Stimulated activated CD4-positive, alpha-beta T cell treated with anti-CD3 and anti-CD28 coated beads, Interleukin-4, amount 100 ng/mL, for 4 hours (primary cell): ENCODE results near the gene PARD6G.
"Not testable (repeated sequence)": the region's sequence is repeated elsewhere in the genome, so short reads cannot be mapped to it uniquely, and the experiment has no call there.

ENCODE experiments used
- DNase-seq, 2 experiments: peaks; one replicate each; pipeline ENCODE4 v3.0.0-alpha.2; 2020

Gene PARD6G

DNA sequence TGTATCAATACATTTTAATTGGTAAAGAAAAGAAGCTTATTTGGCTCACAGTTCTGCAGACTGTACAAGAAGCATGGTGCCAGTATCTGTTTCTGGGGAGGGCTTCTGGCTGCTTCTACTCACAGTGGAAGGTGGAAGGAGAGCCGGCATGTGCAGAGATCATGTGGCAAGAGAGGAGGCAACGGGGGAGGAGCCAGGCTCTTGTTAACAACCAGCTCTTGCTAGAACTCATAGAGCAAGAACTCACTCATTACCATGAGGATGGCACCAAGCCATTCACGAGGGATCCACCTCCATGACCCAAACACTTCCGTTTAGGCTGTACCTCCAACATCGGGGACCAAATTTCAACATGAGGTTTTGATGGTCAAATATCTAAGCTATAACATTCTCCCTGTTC is 7.5 kb downstream of the PARD6G start:
- DNase-seq, result no peak

DNA sequence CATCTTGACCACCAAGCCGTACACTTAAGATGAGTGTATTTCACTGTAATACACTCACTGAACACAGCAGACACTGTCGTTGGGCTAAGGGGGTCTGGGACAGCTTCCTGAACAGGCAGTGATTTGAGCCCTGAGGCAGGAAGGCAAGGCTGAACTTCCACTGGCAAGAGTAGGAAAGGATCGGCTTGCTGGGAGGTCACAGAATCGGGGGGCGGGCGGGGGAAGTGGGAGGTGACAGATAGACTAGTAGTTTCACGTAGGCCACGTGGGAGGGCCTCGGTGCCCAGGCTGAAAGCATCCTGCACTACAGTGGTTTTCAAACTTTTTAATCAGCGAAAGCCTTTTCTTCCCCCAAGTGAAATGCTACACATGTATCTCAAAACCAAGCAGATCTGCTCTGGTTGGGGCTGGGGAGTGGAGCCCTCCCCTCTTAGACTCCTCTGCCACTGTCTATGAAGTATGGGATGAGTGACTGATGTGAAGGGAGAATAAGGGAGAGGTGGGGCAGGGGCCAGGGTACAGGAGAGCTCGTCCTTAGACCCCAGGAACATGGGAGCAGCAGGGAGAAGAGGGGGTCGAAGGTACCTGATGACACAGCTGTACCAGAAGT is 8.6 kb downstream of the PARD6G start:
- no peak for DNase-seq

DNA sequence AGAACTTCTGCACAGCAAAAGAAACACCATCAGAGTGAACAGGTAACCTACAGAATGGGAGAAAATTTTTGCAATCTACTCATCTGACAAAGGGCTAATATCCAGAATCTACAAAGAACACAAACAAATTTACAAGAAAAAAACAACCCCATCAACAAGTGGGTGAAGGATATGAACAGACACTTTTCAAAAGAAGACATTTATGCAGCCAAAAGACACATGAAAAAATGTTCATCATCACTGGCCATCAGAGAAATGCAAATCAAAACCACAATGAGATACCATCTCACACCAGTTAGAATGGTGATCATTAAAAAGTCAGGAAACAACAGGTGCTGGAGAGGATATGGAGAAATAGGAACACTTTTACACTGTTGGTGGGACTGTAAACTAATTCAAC is 9.8 kb downstream of the PARD6G start:
- not testable (repeated sequence) for DNase-seq

DNA sequence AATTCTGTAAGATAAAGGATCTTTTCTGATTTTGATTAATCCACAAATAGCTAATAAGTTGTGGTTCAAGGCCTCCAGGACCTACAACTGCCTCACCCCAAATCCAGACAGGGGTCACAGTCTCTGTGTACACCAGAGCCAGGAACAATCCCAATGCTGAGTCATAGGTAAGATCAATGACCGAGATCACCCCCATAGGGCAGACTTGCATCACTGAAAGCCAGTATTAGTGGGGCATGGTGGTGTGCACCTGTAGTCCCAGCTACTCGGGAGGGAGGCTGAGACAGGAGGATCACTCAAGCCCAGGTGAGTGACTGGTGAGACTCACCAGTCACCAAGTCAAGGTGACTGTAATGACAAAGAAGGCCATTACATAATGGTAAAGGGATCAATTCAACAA is 12.9 kb downstream of the PARD6G start:
- DNase-seq, result no peak

DNA sequence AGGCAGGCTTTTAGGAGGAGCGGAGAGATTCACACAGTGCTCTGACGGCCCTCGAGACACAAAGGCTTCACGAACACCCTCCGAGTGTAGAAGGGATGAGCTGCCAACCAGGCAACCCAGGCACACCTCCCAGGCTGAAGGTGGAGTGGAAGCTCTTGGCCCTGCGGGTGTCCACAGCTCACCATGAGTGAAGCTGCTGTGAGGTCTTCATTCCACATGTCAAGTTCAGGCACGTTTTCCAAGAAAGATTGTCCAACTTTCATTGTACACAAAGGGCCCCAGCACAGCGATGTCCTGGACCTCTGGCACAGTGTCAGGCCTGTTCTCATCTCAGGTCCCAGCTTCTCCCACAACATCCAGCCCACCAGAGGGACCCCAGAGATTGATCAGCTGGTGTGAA is 13.4 kb downstream of the PARD6G start:
- no peak for DNase-seq

DNA sequence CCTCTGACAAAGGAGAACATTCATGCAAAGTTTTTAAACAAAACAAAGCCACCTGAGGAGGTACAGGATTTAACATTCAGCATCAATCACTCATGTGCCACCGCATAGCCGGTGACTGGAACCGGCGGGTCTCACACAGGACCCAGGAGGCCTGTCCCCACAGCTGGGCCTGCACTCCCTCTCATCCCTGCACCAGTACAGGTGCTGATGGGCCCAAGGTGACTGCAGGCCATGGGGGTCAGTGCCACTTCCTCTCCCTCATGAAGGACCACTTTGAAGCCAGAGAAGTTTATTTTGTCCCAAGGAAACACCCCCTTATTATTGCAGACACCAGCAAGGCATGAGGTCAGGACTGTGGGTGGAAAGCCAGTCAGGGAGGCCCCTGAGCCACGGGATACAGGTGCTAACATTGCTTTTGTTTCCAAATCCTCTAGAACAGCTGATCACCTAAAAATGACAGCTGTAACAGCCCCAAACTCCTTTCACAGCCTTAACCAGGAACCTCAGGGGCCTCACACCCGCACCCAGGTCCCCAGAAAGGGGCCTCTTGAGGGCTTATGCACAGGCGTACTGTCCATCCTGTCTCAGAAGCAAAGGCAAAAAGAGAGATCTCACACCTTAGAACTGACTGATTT is 14.0 kb downstream of the PARD6G start:
- DNase-seq, result no peak

DNA sequence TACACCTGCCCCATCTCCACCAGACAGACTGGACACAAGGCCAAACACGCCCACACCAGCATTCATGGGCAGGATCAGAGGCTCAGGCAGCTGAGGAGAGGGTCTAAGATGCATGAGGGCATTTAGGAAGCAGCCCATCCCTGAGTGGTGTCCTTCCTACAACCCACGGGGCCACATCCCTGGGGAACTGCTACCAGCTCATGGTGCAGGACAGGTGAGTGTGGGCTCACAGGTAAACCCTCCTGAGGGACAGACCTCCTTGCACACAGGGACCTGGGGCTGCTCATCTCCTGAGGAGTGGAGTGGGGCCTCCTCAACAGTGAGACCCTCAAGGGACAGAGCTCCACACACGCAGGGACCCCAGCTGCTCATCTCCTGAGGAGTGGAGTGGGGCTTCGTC is 14.6 kb downstream of the PARD6G start:
- DNase-seq, result no peak

DNA sequence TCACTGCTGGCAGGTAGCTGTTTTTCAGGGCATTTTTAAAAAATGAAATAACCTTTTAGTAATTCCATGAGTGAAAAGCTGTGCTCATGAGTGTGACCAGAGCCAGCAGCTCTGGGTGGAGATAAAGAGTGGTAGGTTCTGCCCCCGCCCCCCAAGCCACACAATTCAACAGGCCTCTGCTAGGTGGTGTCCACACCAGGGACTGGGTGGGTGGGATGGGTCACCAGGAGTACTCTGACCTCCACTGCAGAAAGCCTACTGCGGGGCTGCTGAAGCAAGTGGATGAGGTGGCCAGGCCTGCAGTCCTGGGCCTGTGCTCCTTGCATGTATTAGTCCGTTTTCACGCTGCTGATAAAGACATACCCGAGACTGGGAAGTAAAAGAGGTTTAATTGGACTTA is 15.3 kb downstream of the PARD6G start:
- no peak for DNase-seq

DNA sequence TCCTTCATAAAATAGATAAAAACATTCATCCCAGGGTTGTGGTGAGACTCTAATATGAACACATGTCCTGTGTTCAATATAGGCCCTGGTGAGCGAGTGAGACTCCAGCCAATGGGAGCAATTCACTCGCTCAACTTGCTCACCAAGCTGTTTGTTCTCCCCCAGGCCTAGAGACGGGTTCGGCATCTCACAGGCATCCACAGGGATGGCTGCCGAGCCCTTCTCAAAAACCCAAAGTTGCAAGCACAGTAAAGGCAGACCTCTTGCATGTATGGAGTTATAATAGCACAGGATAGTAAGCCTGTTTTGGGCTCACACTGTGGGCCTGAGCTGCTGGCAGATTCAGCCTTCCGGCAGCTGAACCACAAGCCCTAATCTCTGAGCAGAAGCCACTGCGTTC is 15.7 kb downstream of the PARD6G start:
- DNase-seq, result no peak

DNA sequence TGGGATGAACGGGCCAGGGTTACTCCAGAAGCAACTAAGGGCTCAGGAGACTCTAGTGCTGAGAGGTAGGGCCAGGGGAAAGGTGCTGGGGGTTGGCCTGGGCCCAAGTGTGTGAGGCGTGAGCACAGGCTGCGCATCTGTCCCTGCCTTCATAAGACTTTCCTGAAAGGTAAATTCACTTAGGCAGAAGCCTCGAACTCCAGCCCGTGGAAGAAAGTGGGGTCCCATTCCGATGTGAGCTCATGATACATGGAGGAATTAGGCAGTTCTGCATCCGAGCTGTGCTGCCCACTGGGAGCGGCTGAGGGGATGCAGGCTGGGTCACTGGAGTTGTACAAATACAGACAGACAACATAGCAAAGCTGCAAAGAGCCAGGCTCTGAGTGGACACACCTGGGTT is 16.2 kb downstream of the PARD6G start:
- DNase-seq, result no peak

DNA sequence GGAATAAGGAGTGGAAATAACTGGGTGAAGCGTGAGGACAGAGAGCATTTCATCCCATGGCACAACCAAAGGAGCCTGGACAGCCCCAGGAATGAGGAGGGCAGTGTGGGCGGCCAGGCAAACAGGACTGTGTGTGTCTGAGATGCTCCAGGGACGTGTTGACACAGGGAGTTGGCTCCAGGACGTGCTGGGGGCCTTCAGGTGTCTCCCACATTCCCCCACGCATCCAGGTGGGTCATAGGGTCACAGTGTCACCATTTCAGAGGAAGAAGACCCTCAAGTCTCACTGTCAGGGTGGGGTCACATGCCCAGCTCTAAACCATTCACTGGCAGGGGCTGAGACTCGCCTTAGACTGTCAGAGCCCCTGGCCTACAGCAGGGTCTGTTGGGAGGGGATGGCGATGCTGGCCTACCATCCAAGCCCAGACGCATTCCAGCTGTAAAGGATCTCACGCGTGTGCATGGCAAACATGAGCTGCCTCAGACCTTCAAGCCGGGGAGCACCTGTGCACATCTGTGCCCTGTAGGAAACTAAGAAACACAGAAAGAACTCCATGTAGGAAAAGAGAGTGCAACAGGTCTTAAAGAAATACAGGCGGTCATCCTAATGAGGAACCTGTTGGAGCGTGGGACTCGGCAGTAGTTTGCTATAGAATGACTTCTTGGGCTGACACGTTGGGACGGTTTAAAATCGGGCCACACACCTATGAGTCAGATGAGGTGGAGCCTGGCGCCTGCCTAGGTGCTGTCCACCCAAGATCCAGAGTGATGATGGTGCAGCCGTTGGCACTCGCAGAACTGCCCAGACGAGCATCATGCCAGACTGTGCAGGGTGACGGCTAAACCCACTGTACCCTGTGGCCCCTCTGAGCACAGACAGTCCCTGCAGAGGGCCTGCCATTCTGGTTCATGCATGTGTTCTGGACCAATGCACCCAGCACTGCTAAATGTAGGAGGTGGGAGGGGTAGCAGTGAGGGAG is 17.3 kb downstream of the PARD6G start:
- no peak for DNase-seq

DNA sequence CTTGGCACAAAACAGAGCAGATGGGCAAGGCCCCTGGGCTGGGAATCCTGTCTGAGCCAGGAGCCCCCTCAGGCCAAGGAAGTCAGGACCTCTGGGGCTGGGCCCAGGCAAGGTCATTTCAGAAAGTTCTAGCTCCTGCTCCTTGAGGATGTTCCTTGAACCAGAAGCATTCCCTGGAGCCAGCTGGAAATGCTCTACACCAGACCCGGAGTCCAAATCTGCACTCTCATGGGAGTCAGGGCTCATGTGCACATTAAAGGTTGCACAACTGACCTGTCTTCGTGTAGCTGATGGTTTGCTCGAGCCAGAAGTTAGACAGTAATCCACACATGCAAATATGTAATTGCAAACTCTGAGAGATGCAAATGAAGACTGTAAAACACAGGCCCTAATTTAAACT is 18.0 kb downstream of the PARD6G start:
- no peak for DNase-seq

DNA sequence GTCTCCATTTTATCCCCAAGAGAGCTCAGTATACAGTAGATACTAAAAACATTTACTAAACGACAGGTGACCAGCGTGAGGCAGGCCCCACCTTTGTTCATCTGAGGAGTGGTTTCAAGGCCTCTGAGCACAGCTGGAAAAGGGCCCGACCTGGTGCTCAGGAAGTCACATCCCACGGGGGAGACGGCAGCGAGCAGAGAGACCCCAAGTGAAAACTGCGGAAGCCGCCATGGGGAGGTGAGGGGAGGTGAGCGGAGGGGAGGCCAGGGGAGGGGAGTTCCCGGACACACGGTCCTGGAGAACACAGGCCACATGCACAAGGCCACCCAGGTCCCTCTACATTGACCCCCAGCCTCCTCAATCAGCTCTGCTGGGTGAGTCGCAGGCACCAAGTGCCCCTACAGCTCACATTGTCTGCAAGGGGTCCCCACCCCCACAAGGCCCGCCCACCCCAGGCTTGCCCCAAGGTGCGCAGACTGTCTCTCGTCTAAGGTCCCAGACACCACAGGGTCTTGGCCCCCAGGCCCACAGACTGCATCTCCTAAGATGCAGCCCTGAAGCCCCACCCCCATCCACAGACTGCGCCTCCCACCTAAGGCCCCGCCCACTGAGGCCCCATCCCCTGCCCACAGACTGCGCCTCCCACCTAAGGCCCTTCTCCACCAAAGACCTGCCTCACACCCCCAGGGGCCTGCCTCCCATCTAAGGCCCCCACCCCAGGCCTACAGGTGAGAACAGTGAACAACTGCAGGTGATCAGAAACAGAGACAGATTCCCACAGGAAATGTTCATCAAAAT is 19.1 kb downstream of the PARD6G start:
- DNase-seq, result no peak

DNA sequence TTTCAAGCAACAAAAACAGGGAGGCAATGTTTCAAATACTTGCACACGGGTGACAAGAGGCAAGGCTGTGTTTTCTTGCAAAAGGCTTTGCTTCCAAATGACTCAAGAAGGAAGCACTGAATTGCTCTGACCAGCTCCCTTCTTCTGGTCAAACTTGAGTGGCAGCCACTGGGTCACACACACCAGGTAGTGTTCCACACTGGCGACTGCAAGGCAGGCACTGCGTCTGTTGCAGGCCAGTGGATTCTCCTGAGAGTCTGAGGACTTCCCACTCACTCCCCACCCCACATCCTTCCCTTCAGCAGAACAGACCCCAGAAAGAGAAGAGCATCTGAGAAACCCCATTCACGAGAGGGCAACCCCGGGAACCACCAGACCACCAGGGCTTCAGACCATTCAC is 19.8 kb downstream of the PARD6G start:
- no peak for DNase-seq

DNA sequence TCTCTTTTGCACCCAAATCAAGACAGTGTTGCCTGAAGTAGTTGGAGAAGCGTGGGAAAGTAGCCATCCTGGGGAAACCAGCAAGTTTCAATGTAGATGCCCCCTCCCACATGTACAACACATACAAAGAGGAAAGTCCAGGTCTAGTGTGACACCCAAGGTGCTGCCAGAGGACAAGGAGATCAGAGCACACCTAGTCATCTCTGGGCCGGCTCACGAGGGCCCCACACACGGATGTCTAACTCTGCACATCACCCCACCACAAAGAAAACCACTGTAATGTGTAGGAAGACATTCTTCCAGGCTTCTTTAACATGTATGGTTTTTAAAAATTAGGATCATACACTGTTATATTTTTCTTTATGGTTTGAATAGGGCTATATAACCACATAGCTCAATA is 21.6 kb downstream of the PARD6G start:
- no peak for DNase-seq

DNA sequence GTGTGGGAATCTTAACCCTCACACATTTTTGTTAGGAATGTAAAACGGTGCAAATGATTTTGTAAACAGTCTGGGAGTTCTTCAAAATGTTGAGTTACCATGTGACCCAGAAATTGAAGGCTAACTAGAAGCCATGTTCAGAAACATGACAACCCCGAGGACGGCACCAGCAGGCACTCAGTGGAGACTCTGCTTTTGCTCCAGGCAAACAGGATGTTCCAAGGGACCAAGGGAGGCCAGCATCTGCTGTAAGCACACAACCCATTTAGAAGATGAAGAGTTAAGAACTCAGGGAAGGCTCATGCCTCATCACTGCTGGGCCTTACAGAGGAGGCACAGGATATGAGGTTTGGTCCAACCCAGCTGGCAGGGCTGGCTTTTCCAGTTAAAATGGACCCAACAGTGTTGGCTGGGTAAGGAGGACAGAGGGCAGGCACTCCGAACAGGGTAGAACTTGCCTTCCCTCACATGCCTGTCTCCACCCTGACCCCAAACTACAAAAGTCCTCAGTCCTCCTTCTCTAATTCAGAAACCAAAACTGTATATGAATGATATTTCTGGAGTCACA is 23.6 kb downstream of the PARD6G start:
- no peak for DNase-seq

DNA sequence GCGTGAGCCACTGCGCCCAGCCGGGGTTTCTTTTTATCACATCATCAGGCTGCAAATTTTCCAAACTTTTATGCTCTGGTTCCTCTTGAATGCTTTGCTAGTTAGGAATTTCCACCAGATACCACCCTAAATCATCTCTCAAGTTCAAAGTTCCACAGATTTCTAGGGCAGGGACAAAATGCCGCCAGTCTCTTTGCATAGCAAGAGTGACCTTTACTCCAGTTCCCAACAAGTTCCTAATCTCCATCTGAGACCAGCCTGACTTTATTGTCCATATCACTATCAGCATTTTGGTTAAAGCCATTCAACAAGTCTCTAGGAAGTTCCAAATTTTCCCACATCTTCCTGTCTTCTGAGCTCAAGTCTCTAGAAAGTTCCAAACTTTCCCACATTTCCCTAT is 27.8 kb downstream of the PARD6G start:
- DNase-seq, result not testable (repeated sequence)

DNA sequence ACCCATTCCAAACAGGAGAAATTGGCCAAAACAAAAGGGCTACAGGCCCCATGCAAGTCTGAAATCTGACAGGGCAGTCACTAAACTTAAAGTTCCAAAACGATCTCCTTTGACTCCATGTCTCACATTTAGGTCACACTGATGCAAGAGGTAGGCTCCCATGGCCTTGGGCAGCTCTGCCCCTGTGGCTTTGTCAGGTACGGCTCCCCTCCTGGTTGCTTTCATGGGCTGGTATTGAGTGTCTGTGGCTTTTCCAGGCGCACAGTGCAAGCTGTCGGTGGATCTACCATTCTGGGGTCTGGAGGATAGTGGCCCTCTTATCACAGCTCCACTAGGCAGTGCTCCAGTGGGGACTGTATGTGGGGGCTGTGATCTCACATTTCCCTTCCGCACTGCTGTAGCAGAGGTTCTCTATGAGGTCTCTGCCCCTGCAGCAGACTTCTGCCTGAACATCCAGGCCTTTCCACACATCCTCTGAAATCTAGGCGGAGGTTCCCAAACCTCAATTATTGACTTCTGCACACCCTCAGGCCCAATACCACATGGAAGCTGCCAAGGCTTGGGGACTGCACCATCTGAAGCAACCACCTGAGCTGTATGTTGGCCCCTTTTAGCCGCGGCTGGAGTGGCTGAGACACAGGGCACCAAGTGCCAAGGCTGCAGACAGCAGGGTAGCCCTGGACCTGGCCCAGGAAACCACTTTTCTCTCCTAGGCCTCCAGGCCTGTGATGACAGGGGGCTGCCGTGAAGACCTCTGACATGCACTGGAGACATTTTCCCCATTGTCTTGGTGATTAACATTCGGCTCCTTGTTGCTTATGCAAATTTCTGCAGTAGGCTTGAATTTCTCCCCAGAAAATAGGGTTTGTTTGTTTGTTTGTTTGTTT is 28.7 kb downstream of the PARD6G start:
- DNase-seq, result no peak

DNA sequence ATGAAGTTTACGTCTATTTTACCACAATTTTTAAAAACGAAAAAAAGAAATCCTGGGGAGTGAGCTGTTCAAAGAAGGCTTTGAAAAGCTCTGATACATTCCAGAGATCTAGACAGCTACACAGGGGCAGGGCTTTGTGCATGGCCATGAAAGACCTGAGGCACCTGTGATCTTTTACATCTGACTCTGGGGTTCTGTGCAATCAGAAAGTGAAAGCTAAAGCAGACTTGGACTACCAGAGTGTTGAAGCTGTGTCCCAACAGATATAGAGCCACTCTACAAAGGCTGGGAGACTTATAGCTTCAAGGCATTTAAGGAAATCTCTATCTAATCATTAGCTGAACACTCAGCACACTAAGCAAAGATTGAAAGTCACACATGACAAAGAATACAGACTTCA is 34.1 kb downstream of the PARD6G start:
- DNase-seq, result no peak

DNA sequence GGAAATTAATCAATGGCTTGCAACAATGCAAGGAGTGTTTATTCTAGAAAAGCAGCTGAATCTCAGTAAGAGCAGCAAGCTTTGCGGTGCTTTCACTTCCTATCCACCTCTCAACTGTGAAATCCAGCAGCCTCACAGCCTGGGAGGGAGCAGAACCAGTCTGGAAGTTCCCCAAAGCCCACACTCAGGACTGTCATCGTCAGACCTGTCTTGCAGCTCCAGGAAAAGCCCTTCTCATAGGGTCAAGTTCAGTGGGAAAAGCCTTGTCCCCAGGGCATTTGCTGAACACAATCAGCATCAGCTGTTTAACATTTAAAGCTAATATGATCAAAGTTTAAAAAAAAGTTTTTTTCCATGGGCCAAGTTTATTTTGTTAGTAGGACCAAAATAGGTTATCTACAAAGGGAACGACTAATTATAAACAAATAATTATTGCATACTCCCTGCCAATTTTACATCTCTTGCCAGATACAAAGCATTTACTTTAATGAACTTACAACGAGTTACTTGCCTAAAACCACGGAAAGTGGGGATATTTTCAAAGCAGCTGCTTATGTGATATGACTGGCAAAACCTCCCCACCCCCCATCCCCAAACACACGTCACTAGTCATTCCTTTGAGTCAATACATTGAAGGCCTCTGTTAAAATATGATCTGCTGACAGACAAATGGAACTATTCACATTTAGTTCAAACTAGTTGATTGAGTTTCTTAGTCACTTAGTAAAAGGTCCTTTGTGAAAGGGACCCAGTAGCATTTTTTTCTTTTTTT is 36.8 kb downstream of the PARD6G start:
- DNase-seq, result no peak

DNA sequence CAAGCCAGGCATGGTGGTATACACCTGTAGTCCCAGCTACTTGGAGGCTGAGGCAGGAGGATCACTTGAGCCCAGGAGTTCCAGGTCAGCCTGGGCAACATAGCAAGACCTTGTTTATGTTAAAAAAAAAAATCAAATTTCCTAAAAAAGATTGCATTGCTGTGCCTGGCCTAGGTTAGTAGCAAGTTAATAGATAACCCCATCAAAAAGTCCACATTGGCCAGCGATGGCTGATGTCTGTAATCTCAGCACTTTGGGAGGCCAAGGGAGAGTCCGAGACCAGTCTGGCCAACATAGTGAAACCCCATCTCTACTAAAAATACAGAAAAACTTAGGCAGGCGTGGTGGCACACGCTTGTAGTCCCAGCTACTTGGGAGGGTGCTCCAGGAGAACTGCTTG is 38.7 kb downstream of the PARD6G start:
- no peak for DNase-seq
